ENCODE measurements around the gene OSBPL10.

The OSBPL10 gene

GRCh38 chr3:31648286-31648968, 332.6 kb downstream of the OSBPL10 start:
- no peak for DNase-seq

DNA sequence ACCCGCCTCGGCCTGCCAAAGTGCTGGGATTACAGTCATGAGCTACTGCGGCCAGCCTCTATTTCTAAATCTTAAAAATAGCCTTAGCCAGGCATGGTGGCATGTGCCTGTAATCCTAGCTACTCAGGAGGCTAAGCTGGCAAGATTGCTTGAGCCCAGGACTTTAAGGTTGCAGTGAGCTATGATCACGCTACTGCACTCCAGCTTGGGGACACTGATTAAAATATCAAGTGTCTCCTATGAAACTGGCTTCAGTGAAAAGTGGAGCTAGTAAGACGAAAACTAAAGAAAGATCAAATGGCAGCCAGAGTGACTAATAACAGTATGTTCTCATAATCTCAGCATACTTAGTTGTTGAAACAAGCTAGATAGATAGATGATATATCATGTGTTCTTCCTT, 335.8 kb downstream of the OSBPL10 start:
- no peak for DNase-seq

- no peak for DNase-seq
Observed at GRCh38 chr3:31639828-31640227, 341.2 kb downstream of the OSBPL10 start.

- no peak for DNase-seq
Observed at GRCh38 chr3:31636694-31637442, 344.2 kb downstream of the OSBPL10 start.

- DNase-seq = no peak
Observed at GRCh38 chr3:31636049-31636448, 345.0 kb downstream of the OSBPL10 start.

GRCh38 chr3:31635545-31635944, 345.5 kb downstream of the OSBPL10 start:
- DNase-seq = no peak

DNA sequence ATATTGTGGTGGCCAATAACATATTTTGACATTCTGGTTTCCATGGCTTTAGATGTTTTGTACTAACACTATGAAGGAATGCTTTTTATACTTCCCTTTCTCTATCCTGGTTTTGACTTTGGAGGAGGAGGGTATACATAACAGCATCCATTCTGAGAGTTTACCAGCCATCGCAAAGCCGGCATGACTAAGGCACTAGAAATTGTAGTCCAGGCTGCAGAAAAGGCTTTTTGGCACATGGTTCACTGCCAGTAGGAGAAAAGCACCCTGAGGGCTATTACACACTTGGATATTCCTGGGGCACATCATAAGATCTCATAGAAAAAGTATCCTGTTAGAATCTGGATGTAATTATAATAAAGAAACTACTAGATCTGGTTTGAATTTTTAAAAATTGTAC, 346.6 kb downstream of the OSBPL10 start:
- no peak for DNase-seq

DNA sequence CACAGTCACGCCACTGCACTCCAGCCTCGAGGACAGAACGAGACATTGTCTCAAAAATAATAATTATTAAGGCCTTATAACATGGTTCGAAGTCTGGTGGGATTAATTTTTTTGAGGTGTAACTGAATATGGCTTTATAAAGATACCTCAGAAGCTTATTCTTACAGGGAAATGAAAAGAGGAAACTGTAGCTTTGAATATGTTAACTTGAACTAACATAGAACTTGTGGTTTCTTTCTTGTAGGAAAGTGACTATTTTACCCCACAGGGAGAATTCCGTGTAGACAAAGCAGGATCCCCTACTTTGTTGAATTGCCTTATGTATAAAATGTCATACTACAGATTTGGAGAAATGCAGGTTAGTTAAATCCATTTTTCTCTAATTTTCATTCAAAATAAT, 352.0 kb downstream of the OSBPL10 start:
- no peak for DNase-seq

- no peak for DNase-seq
Observed at GRCh38 chr3:31625358-31625757, 355.7 kb downstream of the OSBPL10 start.

DNA sequence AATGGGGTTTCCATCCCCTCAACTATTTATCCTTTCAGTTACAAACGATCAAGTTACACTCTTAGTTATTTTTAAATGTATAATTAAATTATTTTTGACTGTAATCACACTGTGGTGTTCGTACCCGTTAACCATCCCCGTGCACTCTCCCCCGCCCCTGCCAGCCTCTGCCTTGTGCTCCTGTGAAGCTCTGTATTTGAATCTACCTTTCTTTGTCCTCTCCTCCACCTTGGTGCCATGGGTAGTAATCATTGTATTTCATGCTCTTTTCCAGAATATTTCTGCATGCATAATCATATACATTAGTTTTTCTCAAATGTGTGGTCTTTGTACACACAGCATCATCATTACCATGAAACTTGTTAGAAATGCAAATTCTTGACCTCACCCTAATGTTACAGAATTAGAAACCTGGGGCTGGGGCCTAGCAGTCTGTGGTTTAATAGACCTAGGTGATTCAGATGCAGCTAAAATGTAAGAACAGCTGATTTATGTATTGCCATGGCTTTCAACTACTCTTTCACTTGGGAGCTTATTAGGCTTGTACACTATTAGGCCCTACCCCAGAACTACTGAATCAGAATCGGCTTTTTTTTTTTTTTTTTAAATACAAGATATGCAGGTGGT, 356.9 kb downstream of the OSBPL10 start:
- no peak for DNase-seq

GRCh38 chr3:31622636-31623288, 358.3 kb downstream of the OSBPL10 start:
- DNase-seq = no peak

DNA sequence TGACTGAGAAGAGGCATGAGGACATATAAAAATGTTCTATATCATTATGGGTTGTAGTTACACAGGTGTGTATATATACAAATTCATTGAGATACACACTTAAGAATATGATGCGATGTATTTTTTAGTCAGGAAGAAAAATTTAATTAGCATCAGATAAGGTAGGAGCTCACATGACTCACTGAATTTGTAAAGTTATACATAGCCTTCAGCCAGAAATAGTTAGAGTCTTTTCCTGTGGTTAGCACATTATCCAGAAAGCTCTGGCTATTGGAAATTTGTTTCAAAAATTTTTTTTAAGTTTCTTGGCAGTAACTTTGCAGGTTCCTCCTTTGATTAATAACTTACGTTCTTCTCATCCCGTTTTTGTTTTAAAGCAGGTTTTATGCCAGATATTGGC, 359.7 kb downstream of the OSBPL10 start:
- no peak for DNase-seq

DNA sequence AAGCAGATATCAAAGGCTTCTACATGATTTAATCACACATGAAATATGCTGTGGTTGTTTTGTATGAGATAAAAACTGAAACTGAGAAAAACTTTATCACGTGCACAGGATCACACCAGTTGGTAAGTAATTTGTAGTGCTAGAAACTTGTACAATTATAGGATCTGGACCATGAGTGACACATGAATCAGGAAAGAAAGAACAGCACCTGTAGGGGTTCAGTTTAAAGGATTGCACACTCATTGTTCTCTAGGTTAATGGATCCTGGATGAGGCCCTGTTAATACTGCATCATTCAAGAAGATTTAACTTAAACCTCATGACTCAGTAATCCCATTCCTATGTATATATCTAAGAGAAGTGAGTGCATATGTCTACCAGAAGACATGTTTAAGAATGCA, 360.4 kb downstream of the OSBPL10 start:
- no peak for DNase-seq

GRCh38 chr3:31616711-31617110, 364.4 kb downstream of the OSBPL10 start:
- DNase-seq = no peak

GRCh38 chr3:31615071-31615875, 365.8 kb downstream of the OSBPL10 start:
- no peak for DNase-seq

GRCh38 chr3:31614162-31614921, 366.7 kb downstream of the OSBPL10 start:
- no peak for DNase-seq

DNA sequence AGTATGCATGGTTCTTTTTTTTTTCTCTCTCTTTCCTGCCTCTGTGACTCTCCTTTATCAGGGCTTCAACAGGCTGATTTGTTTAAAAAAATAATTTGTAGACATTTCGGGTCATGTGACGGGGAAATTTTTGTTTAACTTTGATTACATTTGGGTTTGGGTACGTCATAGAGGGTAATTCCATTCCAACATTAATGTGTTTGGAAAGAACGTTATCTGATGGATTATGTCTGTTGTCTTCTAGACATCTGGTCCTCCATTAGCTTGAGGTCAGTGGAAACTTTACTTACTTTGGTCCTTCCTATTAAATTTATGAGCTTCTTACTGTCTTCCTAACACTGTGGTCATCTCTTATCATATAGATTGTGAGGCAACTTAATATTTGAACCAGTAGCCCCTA, 367.4 kb downstream of the OSBPL10 start:
- DNase-seq = no peak

DNA sequence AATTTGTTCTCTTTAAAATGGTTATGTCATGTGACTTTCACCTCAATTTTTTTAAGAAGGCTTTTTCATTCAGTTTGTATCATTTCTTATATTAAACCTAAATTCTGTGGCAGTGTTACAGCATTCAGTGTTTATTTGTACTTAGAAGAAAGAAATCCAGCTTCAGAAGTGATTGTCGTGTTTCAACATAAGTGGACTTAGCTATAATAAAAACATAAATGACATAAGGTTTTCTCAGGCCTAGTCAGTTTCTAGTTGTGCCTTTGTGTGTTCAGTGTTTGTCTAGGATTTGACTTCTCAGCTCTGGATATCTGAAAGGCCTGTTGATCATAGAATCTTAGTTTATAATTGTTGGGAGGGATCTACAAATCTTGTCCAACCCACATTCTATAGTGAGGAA, 367.9 kb downstream of the OSBPL10 start:
- no peak for DNase-seq
